Kidney epithelial cell (primary cell): Measurements from ENCODE around the gene PRKD1. TPM values are rescaled to one million over a fixed set of nuclear protein-coding genes. Genes with fewer than 3 reads are reported as not detected.

Experiments
- DNase-seq: peaks from one replicate; pipeline ENCODE4 v3.0.0-alpha.2; 2010; ENCODE audit warnings: low read depth
- H3K27me3 ChIP-seq: 2 replicates; pipeline ENCODE4 v1.6.0; 2011; ENCODE audit warnings: low read length; ENCODE audit not compliant: control insufficient read depth, insufficient read depth
- H3K36me3 ChIP-seq: 2 replicates; pipeline ENCODE4 v1.5.1; 2011; ENCODE audit warnings: low read length; ENCODE audit not compliant: control insufficient read depth, insufficient read depth
- H3K4me3 ChIP-seq: 2 replicates; pipeline ENCODE4 v1.5.1; 2011; ENCODE audit warnings: low read depth, mild to moderate bottlenecking, control low read depth, low read length
- CTCF ChIP-seq: IDR thresholded peaks from 2 replicates; pipeline ENCODE4 v1.5.1; 2011; ENCODE audit warnings: mild to moderate bottlenecking, moderate library complexity, low read length, control low read depth, inconsistent platforms; ENCODE audit not compliant: insufficient read depth, poor library complexity, severe bottlenecking
- total RNA-seq: library from RNA; depleted of rRNA; stranded (reverse); fragments of >200 nt; gene quantifications from 2 replicates; pipeline ENCODE4 v1.2.3, GENCODE V29; 2015

The PRKD1 gene
- total RNA-seq, 1 donor from 2014 or later, result 7.2 TPM

- Histone ChIP-seq H3K27me3 (no peaks in the 10 kb centered on the region), H3K4me3 (no peak overlapping the region), H3K36me3 (peaks cover 1% of the 10 kb centered on the region)
- peak; percentile 28 for DNase-seq
- TF ChIP-seq CTCF, result no peak
These were observed 290.2 kb downstream of the PRKD1 start for GRCh38 chr14:29637411-29637810.

DNA sequence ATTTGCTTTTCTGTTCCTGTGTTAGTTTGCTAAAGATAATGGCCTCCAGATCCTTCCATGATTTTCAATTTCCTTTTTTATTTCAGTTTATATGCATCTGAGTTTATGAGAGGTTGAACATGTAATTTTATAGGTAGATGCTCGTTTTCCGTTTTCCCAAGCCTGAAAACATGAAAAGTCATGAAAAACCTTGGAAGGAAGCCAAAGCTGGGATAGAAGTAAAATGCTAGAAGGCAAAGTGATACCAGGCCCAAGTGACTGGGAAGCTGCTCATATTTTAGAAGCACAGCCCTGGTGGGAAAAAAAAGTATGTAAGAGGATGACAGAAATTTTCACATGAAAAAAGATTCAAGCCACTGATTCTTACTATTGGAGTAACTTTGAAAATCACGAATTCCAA lies 290.8 kb downstream of the PRKD1 start:
- TF ChIP-seq CTCF, result no peak
- Histone ChIP-seq H3K36me3 (peaks cover 1% of the 10 kb centered on the region), H3K27me3 (no peaks in the 10 kb centered on the region), H3K4me3 (no peak overlapping the region)
- DNase-seq, result no peak

DNA sequence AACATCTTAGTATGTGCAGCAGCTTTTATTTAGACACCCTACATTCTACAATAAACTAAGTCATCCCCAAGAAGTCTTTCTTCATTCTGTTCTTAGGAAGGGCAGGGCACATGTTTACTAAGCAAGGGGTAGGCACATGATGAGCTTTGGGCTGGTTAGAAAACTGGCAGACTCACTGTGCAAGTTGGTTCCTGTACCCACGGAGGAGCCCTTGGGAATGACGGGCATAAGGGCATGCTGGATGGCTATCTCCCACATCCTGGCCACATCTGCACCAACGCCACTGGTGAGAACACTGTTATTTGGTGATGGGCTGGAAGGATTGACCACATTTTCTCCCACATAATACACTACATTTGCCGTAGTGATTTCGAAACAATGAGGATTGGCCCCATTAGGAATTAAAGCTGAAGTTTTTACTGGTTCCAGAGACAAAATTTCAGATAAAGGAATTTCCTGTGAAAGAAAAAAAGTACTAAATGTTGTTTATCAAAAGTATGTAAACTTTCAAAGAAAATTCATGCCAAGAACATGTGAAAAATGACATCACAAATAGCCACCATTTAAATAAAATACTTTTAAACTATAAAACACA lies 297.0 kb downstream of the PRKD1 start:
- Histone ChIP-seq H3K4me3 (no peak overlapping the region), H3K27me3 (no peaks in the 10 kb centered on the region), H3K36me3 (no peaks in the 10 kb centered on the region)
- TF ChIP-seq CTCF, result no peak
- no peak for DNase-seq

GRCh38 chr14:29629839-29630238 lies 297.8 kb downstream of the PRKD1 start:
- Histone ChIP-seq H3K27me3 (no peaks in the 10 kb centered on the region), H3K4me3 (no peak overlapping the region), H3K36me3 (no peaks in the 10 kb centered on the region)
- TF ChIP-seq CTCF, result no peak
- DNase-seq, result no peak

DNA sequence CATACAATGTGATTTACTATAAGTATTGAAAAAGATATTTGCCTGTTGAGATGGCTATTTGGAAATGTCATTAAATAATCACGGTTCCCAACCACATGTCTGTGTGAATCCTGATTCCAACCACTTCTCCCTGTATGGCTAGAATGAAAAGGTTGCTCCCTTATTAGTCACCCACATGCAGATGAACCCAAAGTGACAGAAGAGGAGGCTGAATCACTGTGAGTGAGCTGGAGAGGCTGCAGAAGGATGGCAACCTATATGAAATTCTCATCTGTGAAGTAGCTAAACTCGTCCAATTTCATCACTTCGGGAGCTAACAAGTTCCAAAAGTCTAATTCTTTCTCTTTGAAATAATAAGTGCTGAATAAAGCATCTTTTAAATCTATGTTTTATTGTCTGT lies 300.5 kb downstream of the PRKD1 start:
- H3K4me3 ChIP-seq, result no peak overlapping the region
- no peak for DNase-seq
- no peaks in the 10 kb centered on the region for H3K27me3 ChIP-seq
- H3K36me3 ChIP-seq, result no peaks in the 10 kb centered on the region
- TF ChIP-seq CTCF, result no peak
